HG03558 (cell line): ENCODE measurements around the gene CLEC14A.

Source experiments
- ATAC-seq: cut with Tn5 transposase; IDR thresholded peaks from one replicate; pipeline ENCODE4 v1.9.1; 2021; ENCODE audit warnings: moderate number of reproducible peaks; ENCODE audit not compliant: unreplicated experiment; ENCODE audit errors: extremely low read depth

Gene CLEC14A

GRCh38 chr14:38206689-38207376 lies 49.1 kb downstream of the CLEC14A start:
- no peak for ATAC-seq

- no peak for ATAC-seq
These were observed 49.8 kb downstream of the CLEC14A start for GRCh38 chr14:38205949-38206665.

DNA sequence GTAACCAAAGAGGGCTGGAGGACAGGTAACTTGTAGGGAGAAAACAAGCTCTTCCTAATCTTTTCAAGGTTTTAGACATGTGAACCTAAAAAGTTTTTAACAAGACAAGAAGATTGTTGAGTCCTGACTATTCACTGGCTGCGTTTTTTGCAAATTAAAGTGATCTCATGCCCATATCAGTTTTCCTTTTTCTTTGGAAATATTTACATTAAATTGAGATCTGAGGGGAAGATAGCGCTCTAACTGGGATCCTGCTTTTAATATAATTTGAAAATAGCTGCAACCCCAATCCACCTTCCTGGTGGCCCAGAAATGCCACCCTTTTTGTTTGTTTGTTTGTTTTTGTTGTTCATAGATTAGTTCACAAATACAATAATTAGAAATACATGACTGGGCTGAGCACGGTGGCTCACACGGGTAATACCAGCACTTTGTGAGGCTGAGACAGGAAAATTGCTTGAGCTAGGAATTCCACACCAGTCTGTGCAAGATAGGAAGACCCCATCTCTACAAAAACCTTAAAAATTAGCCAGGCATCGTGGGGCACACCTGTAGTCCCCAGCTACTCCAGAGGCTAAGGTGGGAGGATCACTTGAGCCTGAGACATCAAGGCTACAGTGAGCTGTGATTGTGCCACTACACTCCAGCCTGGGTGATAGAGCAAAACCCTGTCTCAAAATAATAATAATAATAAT lies 50.6 kb downstream of the CLEC14A start:
- no peak for ATAC-seq

DNA sequence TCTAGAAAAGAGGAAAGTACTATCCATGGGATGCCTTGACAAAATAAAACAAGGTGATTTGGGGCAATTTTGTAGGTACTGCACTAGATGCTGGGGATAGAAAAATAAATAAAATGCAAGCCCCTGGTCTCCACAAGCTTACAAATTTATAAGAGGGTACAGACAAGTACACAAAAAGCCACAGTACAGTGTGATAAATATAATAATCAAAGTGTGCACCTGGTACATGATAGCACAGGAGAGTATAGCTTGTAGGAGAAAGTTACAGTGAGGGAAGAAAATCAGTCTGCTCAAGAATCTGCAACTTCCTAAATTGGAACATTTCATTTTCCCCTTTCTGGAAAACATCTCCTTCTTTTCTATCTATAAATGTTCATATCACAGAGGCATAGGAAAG lies 51.2 kb downstream of the CLEC14A start:
- no peak for ATAC-seq
